ENCODE data around the gene CCDC106.

CCDC106 gene
- total RNA-seq: 0 to 2.2 (median 0.64) reads per million in 4 donors

DNA sequence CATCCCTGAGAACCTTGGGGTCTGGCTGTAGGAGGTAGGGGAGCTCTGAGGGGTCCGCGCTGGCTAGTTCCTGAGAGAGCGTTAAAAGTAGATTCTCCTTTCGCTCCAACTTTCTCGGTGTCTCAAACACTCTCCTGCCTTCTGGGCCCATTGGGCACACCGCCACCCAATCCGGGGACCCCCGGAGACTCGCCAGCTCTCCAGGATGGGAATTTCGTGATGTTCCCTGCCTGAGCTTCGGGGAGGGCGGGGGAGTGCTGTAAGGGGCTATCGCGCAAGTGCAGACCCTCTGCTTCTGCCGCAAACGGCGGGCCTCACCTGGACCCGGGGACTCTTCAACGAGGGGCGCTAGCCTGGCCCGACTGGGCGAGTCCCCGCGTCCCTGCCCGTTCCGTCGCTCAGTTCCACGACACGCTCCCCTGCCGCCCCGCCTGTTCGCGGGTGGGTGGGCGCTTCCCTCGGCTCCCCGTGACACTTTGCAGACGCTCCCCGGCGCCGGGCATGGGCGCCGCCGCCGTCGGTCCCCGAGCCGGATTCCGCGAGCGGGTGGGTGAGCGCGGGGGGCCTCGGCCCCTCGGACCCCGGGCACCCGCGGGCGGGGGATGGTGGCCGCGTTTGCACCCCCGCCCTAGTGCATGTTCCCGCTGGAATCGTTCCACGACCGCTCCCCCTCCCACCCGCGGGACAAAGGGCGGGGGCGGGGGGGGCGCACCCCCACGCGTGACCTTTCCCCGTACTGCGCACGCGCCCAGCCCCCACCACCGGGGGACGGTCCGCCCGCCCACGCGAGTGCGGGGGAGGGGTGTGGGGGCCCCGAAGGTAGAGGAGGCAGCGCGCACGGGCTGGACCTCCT lies at the start of gene CCDC106:
Gene CCDC106 (plus strand): TSS at position 481 of the 853 bp plus-strand sequence. CDS start 835 bp downstream, outside the sequence.
- peak in 2 of 5 donors; percentile 31 to 46 for DNase-seq

DNA sequence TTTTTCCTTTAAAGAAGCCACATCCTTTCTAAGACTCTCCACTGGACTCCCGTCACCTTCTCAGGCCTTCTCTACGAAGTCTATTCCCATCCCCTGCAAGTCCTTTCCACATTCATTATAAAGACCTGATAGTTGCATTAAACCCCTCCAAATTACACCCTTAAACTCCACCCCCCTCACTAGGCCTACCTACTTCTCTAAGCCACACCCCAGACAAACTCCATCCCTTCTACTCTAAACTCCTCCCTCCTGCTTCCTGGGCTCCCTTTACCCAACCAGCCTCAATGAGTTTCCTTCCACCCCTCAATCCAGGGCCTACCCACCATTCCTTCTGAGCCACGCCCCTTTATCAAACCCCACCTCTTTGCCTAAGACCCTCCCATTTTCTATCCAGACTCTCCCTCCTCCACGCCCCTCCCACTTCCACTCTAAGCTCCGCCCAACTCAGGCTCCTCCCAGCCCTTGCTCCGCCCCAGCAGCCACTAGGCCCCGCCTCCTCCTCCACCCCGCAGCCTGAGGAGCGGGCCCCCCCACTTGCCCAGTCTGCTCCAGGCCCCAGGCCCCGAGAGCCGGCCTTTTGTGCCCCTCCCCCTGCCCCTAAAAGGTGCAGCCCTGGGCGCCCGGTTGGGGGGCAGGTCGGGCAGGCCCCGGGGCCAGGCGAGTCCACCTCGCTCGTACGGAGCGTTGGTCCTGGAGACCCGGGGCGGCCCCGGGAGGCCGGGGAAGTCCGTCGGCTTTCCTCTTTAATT lies 49.1 kb upstream of the CCDC106 start:
- DNase-seq: peak; percentile 77 to 92 (median 89)

DNA sequence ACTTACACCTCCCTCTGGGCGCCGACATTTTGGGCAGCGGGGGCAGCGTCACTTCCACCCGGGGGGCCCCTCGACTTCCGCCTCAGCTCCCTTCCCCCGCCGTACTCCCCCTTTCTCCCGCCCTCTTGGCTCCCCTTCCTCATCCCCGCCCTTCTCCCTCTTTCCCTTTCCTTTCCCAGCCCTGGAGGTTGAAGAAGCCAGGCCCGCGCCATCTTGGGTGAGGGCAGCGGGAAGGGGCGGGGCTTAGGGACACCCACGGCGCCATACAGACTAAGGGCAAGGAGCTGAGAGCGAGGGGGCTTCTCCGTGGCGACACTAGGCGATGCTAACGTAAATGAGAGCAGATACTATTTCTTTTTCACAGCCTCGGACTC lies 48.6 kb upstream of the CCDC106 start, which contains the start of gene FIZ1:
Gene FIZ1 (minus strand): TSS at position 50 of the 374 bp plus-strand sequence. CDS start 1,652 bp downstream, outside the sequence.
- DNase-seq: peak; percentile 90 to 98 (median 94)

DNA sequence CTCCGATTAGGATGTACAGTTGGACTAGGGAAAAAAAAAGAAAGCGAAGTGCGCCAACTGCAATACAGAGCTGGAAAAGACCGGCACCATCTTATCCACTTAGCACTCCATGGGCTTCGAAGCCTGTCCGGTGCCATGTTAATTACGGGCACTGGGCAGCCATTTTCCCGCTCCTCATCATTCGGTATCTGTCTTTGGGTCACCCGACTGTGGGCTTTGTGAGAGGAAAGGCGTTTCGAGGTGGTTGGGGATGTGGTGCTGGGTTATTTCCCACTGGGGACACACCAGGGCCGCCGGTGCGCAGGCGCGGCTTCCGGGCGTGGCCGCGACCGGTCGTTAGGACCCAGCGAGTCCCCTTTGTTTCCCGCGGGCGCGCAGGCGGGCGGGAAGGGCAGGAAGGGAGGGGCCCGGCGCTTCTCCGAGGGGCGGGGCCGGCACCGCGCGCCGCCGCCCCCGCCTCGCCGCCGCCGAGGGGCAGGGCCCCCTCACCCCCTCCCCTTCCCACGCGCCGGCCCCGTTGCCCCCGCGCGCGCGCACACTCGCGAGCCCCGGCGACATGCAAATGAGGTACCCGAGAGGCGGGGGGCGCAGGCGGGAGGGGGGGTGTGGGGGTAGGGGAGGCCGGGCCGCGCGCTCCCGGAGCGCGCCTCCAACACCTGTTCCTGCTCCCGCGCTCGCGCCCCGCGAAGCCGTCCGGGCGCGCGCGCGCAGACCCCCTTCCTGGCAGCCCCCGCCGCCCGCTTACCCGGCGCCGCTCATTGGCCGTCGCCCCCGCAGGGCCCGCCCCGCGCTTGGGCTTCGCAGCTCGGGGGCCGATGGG lies 48.0 kb upstream of the CCDC106 start, which contains the start of gene ZNF524:
Gene ZNF524 (plus strand): TSS at position 447 of the 820 bp plus-strand sequence. CDS start 1,825 bp downstream, outside the sequence.
- peak; percentile 69 to 93 (median 81) for DNase-seq

DNA sequence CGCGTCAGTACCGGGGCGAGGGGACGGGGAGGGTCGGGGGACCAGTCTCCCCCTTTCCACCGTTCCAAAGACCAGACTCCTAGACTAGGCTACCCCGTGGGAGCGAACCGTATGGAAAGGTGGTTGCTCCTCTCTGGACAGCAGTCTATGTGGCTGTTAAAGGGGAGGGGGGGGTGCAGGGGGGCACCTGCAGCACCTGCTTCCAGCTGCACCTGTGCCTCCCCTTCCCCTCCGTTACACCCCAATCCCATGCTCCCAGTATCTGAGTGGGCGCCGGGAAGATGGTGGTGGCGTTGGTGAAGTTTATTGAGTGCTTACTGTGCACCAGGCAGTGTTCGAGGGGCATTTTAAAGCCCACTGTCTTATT lies 47.4 kb upstream of the CCDC106 start:
- DNase-seq: no peak

DNA sequence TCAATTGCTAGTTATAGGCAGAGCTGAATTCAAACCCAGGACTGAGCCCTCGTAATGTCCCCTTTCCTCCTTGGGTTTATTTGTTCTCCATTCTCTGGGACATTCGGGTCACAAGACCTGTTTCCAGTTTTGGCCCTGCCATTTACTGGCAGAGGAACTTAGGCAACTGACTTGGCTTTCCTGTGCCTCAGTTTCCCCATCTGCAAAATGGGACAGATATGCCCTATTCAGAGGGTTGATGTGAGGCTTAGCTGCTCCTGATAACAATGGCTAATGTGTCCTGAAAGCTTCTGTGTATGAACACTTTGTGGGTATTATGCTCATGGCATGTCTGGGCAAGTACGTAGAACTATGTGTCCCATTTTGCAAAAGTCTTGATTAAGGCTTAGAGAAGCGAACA lies 46.9 kb upstream of the CCDC106 start:
- no peak for DNase-seq

DNA sequence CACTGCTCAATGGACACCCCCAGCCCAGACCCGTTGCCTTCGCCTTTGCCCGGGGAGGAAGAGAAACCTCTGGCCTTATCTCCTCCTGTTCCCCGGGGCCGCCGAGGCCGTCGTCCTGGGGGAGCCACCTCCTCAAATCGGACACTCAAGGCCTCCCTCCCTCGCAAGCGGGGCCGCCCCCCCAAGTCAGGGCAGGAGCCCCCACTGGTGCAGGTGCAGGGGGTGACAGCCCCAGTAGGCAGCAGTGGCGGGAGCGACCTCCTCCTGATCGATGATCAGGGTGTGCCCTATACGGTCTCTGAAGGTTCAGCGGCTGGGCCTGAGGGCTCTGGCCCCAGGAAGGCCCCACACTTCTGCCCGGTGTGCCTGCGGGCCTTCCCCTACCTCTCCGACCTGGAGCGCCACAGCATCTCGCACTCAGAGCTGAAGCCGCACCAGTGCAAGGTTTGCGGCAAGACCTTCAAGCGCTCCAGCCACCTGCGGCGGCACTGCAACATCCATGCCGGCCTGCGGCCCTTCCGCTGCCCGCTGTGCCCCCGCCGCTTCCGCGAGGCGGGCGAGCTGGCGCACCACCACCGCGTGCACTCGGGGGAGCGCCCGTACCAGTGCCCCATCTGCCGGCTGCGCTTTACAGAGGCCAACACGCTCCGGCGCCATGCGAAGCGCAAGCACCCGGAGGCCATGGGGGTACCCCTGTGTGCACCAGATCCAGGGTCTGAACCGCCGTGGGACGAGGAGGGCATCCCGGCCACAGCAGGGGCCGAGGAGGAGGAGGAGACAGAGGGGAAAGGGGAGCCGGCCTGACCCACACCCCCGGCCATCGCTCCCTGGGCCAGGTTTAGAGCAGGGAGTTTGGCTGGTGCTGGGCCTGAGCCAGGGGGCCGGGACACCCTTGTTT lies 45.7 kb upstream of the CCDC106 start:
- DNase-seq: no peak

DNA sequence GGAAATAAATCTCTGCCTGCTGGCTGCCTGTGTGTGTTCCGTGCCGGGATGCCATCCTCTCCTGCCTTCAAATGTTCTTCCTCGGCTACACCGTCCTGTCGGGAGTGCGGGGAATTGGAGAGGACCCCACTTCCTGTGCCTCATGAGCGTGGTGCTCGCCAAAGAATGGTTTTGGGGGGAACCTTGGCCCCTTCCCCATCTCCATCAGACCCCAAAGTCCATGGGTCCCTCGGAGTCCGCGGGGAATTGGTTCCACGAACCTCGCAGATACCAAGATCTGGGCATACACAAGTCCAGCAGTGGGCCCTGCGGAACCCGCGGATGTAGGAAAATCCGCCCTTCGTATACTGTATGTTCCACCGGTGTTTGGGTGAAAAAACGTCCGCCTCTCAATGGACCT lies 44.9 kb upstream of the CCDC106 start:
- no peak for DNase-seq

DNA sequence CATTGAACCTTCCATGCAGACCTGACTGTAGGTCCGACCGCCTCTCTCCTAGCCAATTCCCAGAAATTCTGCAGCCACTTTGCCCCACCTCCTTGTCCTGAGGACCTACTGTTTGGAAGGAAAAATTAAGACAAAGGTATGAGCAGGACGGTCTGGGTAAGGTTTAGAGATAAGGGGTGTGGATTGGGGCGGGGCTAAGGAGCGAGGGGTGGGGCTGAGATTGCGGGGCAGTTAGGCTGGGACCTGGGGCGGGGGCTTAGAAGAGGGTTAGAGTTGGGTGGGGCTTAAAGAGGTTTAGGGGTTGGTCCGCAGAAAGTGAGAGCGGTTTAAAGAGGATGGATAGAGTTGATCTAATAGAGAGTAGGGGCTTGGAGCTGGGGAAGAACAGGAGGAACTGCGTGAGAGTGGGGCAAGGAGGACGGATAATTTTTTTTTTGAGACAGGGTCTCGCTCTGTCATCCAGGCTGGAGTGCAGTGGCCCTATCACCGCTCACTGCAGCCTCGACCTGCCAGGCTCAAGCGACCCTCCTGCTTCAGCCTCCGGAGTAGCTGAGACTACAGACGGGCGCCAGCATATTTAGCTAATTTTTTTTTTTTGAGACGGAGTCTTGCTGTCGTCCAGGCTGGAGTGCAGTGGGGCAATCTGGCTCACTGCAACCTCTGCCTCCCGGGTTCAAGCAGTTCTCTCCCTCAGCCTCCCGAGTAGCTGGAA lies 44.3 kb upstream of the CCDC106 start:
- no peak for DNase-seq

DNA sequence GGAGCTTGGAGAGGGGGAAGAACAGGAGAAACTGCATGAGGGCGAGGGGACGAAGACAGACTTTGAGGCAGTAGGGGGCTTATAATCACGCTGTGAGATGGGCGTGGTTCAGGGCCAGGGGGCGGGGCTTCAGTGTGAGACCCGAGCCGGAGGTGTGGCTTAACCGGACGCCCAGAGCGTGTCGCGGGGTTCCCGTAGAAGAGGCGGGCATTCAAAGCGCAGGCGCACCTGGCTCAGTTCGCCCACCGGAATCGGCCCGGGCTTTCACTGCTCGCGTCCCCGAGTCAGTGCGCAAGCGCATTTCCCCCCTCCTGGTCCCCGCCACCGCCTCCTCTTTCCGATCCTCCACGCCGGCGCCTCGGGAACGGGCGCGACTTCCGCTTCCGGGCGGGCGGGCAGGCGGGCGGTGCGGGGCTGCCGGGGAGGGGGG lies 42.8 kb upstream of the CCDC106 start:
- peak; percentile 98 to 99 (median 98) for DNase-seq

DNA sequence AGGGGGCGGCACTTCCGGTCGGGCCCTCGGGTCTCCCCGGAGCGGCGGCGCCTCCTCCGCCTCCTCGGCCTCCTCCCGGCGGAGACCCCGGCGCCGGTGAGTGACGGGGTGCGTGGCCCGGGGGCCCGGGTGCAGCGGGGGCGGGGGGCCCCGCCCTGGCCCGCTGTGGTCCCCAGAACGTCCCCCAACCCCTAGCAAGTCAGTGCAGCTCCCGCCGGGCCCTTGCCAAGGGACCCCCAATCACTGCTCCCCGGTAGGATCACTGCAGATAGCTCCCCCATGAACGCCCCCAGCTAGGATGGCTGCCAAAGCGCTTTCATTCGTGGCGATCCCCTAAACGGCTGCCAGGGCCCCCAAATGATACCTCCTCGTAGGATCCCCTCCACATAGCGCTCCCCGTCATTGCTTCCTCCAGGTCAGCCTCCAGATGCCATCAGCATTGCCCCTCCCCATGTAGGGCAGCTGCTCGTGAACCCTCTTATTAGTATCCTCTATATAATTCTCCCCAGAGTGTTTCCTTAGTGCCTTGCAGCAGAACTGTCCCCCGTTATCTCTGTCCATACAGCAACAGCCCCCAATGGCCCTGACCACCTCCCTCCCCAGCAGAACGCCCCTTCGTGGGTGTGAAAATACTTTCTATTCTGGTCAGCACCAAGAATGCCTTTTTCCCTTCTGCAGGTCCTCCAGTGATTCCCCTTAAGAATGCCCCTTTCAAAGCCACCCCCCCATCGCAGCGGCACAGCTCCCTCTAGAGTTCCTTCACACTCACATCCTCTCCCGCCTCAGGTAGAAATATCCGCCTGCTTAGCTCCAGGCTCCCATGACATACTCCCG lies 42.2 kb upstream of the CCDC106 start, which contains the start of gene ZNF865:
Gene ZNF865 (plus strand): TSS at position 11 of the 834 bp plus-strand sequence. CDS start 7,972 bp downstream, outside the sequence.
- peak; percentile 52 to 73 (median 62) for DNase-seq

DNA sequence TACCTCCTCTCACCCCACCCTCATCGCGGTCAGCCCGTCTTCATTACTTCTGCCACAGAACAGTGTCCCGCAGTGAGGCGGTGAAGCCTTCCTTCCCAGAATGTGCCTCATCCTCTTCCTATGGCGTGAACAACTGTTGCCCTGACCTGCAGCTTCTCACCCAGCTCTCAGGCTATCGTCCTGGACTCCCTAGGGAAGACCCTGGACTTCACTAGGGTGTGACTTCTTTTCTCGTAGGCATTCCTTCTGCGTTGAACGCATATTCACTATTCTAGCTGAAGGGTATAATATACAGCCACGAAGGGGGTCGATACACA lies 41.6 kb upstream of the CCDC106 start:
- no peak for DNase-seq

DNA sequence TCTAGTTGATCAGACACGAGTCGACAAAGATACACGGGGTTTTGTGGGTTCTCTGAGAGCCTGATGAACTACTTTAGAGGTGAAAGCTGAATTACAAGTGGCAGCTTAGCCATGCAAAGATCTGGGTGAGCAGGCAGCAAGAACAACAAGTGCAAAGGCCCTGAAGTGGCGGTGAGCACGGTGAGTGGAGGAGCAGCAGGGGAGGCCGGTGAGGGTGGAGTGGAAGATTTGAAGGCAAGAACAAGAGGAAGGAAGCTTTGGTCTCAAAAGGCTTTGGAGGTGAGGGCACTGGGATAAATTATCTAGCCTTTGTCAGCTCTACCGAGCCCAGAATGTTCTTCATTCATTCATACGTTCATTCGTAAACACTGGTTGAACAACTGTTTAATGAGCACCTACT lies 41.2 kb upstream of the CCDC106 start:
- DNase-seq: no peak

DNA sequence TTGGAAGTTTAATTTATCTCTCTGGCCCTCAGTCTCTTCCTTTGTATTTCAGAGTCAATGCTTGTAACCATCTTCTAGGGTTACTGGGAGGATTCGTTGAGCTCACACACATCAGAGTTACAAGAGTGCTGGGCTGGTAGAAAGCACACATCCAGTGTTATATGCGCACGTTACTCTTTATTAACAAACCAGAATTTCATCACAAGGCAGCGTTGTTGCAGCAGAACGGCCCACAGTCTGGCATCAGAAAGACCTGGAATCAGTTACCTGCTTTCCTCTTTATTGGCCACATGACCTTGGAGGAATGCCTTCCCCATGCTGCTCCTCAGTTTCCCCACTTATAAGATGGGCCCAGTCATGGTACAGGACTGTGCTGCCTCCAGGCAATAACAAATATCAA lies 38.7 kb upstream of the CCDC106 start:
- no peak for DNase-seq

DNA sequence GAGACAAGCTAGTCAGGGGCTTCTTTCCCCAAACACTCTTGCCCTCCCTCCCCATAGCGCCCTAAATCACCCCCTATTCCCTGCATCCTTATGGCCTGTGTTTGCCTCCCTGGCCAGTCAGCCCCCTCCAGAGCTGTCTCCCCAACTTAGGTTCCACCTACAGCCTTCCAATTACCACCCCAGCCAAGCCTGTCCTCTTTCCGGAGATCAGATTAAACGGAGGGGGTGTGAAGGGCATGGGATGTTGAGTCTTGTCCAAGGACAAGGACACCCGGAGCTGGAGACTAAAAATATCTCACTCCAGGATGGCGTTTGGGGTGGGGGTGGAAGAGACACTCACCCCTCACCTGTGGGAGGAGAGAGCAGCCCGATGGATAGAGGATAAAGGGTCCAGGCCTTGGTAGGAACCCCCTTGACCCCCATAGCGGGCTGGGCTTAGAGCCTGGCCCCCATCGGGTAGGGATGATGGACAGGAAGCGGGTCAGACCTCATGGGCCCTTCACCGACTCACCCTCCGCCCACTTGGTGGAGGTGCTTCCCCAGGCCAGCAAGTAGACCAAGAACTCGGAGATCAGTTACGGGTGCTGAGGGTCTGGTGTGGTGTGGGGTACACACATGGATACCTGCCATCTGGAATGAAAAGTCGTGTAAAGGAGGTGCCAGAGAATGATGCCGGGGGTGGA lies 36.6 kb upstream of the CCDC106 start:
- no peak for DNase-seq

DNA sequence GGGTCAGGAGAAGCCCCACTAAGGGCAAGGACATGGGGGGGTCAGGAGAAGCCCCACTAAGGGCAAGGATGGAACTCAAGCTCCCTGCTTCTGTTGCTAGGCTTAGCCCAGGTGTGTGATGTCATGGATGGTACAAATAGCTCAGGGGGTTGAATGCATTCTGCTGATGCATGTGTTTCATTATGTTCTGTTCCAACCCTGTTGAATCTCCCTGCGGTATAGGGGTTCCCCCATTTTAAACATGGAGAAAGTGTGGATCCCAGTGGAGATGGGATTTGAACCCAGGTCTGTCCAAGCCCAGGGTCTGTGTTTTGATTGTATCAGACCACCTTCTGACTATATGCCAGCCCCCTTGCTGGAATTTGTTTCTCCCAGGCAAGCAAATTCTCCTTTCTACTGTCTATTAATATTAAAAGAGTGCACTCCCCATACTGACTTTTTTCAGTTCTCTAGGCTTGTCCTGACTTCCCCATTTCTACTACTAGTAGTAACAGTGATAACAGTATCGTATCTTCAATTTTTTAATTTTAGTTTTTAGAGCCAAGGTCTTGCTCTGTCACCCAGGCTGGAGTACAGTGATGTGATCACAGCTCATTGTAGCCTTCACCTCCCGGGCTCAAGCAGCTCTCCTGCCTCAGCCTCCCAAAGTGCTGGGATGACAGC lies 35.9 kb upstream of the CCDC106 start:
- no peak for DNase-seq

DNA sequence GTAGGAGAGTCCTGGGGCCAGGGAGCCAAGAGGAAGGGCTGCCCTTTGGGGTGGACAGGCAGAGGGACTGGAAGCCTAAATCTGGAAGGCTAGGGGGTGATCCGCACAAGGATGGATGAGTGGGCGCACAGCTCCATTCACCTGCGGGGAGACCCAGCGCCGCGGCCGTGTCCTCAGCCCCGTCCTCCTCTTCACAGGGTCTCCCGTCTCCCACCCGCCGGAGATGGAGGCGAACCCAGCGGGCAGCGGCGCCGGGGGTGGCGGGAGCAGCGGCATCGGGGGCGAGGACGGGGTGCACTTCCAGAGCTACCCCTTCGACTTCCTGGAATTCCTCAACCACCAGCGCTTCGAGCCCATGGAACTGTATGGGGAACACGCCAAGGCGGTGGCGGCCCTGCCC lies 34.6 kb upstream of the CCDC106 start:
- DNase-seq: no peak

DNA sequence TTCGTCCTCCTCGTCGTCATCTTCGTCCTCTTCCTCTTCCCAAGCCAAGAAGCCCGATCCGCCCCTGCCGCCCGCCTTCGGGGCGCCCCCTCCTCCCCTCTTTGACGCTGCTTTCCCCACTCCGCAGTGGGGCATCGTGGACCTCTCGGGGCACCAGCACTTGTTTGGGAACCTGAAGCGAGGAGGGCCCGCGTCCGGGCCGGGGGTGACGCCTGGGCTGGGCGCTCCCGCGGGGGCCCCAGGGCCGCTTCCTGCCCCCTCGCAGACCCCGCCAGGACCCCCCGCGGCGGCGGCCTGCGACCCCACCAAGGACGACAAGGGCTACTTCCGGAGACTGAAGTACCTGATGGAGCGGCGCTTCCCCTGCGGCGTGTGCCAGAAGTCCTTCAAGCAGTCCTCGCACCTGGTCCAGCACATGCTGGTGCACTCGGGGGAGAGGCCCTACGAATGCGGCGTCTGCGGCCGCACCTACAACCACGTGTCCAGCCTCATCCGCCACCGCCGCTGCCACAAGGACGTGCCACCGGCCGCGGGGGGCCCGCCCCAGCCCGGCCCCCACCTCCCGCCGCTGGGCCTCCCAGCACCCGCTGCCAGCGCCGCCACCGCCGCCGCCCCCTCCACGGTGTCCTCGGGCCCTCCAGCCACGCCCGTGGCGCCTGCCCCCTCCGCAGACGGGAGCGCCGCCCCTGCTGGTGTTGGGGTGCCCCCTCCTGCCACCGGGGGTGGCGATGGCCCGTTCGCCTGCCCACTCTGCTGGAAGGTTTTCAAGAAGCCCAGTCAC lies 33.9 kb upstream of the CCDC106 start:
- DNase-seq: no peak
